ENCODE results near the gene EVX2. TPM values are rescaled to one million over a fixed set of nuclear protein-coding genes. Genes with fewer than 3 reads are reported as not detected.

EVX2 gene
- total RNA-seq, 1 experiment from 2014 or later: not detected

- no peaks in the 10 kb centered on the region for H3K9me3 Mint-ChIP-seq
- TF ChIP-seq MYBL2 (CRISPR knock-in tag; IDR thresholded peaks at IDR 0.05): no peak
- TF ChIP-seq MLX (CRISPR knock-in tag; IDR thresholded peaks at IDR 0.05): no peak
- TF ChIP-seq HMGA2 (CRISPR knock-in tag; IDR thresholded peaks at IDR 0.05): no peak
- no peak for TF ChIP-seq NR3C1 (CRISPR knock-in tag; conservative IDR thresholded peaks at IDR 0.05; ENCODE audit: low read depth)
- no peak for TF ChIP-seq AR (CRISPR knock-in tag; IDR thresholded peaks at IDR 0.05)
- no peak for TF ChIP-seq MXD4 (CRISPR knock-in tag; IDR thresholded peaks at IDR 0.05; ENCODE audit: borderline replicate concordance)
- TF ChIP-seq SOX15 (CRISPR knock-in tag; IDR thresholded peaks at IDR 0.05): no peak
- no peak for TF ChIP-seq ZBTB21 (CRISPR knock-in tag; IDR thresholded peaks at IDR 0.05; ENCODE audit: borderline replicate concordance)
- TF ChIP-seq NFYB (CRISPR knock-in tag; conservative IDR thresholded peaks at IDR 0.05; ENCODE audit: low read depth): no peak
- no peak for TF ChIP-seq ATF3 (CRISPR knock-in tag; conservative IDR thresholded peaks at IDR 0.05)
- TF ChIP-seq E2F4 (CRISPR knock-in tag; IDR thresholded peaks at IDR 0.05; ENCODE audit: borderline replicate concordance, low read depth): no peak
- no peak for TF ChIP-seq KAT7 (CRISPR knock-in tag; IDR thresholded peaks at IDR 0.05; ENCODE audit: borderline replicate concordance)
- no peak for TF ChIP-seq USF2 (CRISPR knock-in tag; IDR thresholded peaks at IDR 0.05)
- TF ChIP-seq NFE2L1 (CRISPR knock-in tag; IDR thresholded peaks at IDR 0.05): no peak
- no peak for TF ChIP-seq ZNF671 (CRISPR knock-in tag; IDR thresholded peaks at IDR 0.05)
- no peak for TF ChIP-seq ESRRA (CRISPR knock-in tag; IDR thresholded peaks at IDR 0.05; ENCODE audit: borderline replicate concordance)
- no peak for TF ChIP-seq TCF7 (CRISPR knock-in tag; IDR thresholded peaks at IDR 0.05; ENCODE audit: low read depth)
- TF ChIP-seq CREB1 (CRISPR knock-in tag; IDR thresholded peaks at IDR 0.05): no peak
- TF ChIP-seq ARID4B (CRISPR knock-in tag; IDR thresholded peaks at IDR 0.05; ENCODE audit: borderline replicate concordance): no peak
- ChIA-PET POLR2A (no interaction called here), CTCF (interaction anchor here (1.2 to 3.1 kb wide), 3 partner anchors 9 to 425 kb away, joined by 3 to 14 read pairs (median 3); no protein-coding TSS in a partner anchor)
- H3K27ac Mint-ChIP-seq: no peak overlapping the region
- ATAC-seq (no peak), DNase-seq (ENCODE audit: low spot score) (no peak)
- peaks cover 23% of the 10 kb centered on the region for H3K4me1 Mint-ChIP-seq
- H3K27me3 Mint-ChIP-seq (ENCODE audit: low read depth): peaks cover 98% of the 10 kb centered on the region
- H3K36me3 Mint-ChIP-seq: 0 out of 2 replicates have a peak, but pooled peaks cover 2% of the 10 kb centered on the region
- peak overlapping the region; percentile 38; the same call in 1 of the 2 replicates for H3K4me3 Mint-ChIP-seq
Measured at GRCh38 chr2:176129813-176130146, 46.0 kb upstream of the EVX2 start.

Data from WTC11 (cell line).